HepG2 (cell line): ENCODE data around the gene EFCAB11. TPM values are rescaled to one million over a fixed set of nuclear protein-coding genes. Genes with fewer than 3 reads are reported as not detected.

Experiments used
- ATF2 ChIP-seq: sonication (generic); formaldehyde crosslinking; IDR thresholded peaks from 2 replicates; pipeline ENCODE4 v1.4.0; 2020; ENCODE audit warnings: missing genetic modification reagents
- ETV5 ChIP-seq: IDR thresholded peaks from 2 replicates; pipeline ENCODE4 v1.6.1; 2018; ENCODE audit warnings: missing biosample characterization, missing genetic modification reagents, inconsistent platforms, borderline replicate concordance
- IKZF1 ChIP-seq: fragments of 450-650 bp; IDR thresholded peaks from 2 replicates; pipeline ENCODE4 v1.7.1; 2016
- IRX3 ChIP-seq: sonication (generic); formaldehyde crosslinking; IDR thresholded peaks from 2 replicates; pipeline ENCODE4 v1.8.1; 2023; ENCODE audit warnings: mild to moderate bottlenecking, low read depth, missing genetic modification reagents, borderline replicate concordance
- KLF13 ChIP-seq: sonication (generic); formaldehyde crosslinking; IDR thresholded peaks from 2 replicates; pipeline ENCODE4 v1.4.0; 2020; ENCODE audit warnings: mild to moderate bottlenecking, missing genetic modification reagents
- NFE2 ChIP-seq: sonication (generic); formaldehyde crosslinking; IDR thresholded peaks from 2 replicates; pipeline ENCODE4 v1.4.0; 2020; ENCODE audit warnings: missing genetic modification reagents
- PRDM10 ChIP-seq: sonication (generic); formaldehyde crosslinking; IDR thresholded peaks from 2 replicates; pipeline ENCODE4 v1.4.0; 2020; ENCODE audit warnings: low read depth, missing genetic modification reagents
- RBM39 ChIP-seq: fragments of 200-400 bp; formaldehyde crosslinking; IDR thresholded peaks from one replicate; pipeline ENCODE4 v1.6.1; 2018; ENCODE audit warnings: antibody characterized with exemption, mild to moderate bottlenecking, low read depth, low read length; ENCODE audit not compliant: poor library complexity, severe bottlenecking
- REXO4 ChIP-seq: sonication (generic); formaldehyde crosslinking; IDR thresholded peaks from 2 replicates; pipeline ENCODE4 v1.8.0; 2022; ENCODE audit warnings: missing genetic modification reagents, mild to moderate bottlenecking, borderline replicate concordance
- U2AF2 ChIP-seq: fragments of 200-400 bp; formaldehyde crosslinking; IDR thresholded peaks from 2 replicates; pipeline ENCODE4 v1.6.1; 2017; ENCODE audit warnings: low read depth, mild to moderate bottlenecking, low read length
- ZBTB1 ChIP-seq: sonication (generic); formaldehyde crosslinking; IDR thresholded peaks from 2 replicates; pipeline ENCODE4 v1.4.0; 2020; ENCODE audit warnings: missing genetic modification reagents, borderline replicate concordance
- ZBTB39 ChIP-seq: sonication (generic); formaldehyde crosslinking; IDR thresholded peaks from 2 replicates; pipeline ENCODE4 v1.5.0; 2020; ENCODE audit warnings: missing genetic modification reagents
- ZNF264 ChIP-seq: sonication (generic); formaldehyde crosslinking; IDR thresholded peaks from 2 replicates; pipeline ENCODE4 v1.4.0; 2020; ENCODE audit warnings: missing genetic modification reagents
- ZNF275 ChIP-seq: sonication (generic); formaldehyde crosslinking; IDR thresholded peaks from 2 replicates; pipeline ENCODE4 v1.8.0; 2022; ENCODE audit warnings: missing genetic modification reagents, mild to moderate bottlenecking, inconsistent platforms, borderline replicate concordance
- ZNF496 ChIP-seq: sonication (generic); formaldehyde crosslinking; IDR thresholded peaks from 2 replicates; pipeline ENCODE4 v1.8.1; 2023; ENCODE audit warnings: mild to moderate bottlenecking, moderate library complexity, missing genetic modification reagents; ENCODE audit not compliant: insufficient replicate concordance
- ZNF562 ChIP-seq: sonication (generic); formaldehyde crosslinking; IDR thresholded peaks from 2 replicates; pipeline ENCODE4 v1.8.0; 2022; ENCODE audit warnings: missing genetic modification reagents, borderline replicate concordance
- ZNF569 ChIP-seq: sonication (generic); formaldehyde crosslinking; IDR thresholded peaks from 2 replicates; pipeline ENCODE4 v1.5.0; 2020; ENCODE audit warnings: mild to moderate bottlenecking, missing genetic modification reagents, moderate library complexity, borderline replicate concordance
- ZNF572 ChIP-seq: sonication (generic); formaldehyde crosslinking; IDR thresholded peaks from 2 replicates; pipeline ENCODE4 v1.5.1; 2020; ENCODE audit warnings: mild to moderate bottlenecking, missing genetic modification reagents
- ZNF766 ChIP-seq: sonication (generic); formaldehyde crosslinking; IDR thresholded peaks from 2 replicates; pipeline ENCODE4 v1.5.0; 2020; ENCODE audit warnings: missing genetic modification reagents, borderline replicate concordance
- ZNF772 ChIP-seq: sonication (generic); formaldehyde crosslinking; IDR thresholded peaks from 2 replicates; pipeline ENCODE4 v1.5.0; 2020; ENCODE audit warnings: mild to moderate bottlenecking, missing genetic modification reagents
- ZNF878 ChIP-seq: sonication (generic); formaldehyde crosslinking; IDR thresholded peaks from 2 replicates; pipeline ENCODE4 v1.8.1; 2023; ENCODE audit warnings: mild to moderate bottlenecking, missing genetic modification reagents, moderate library complexity
- polyA plus RNA-seq, 8 experiments: library from polyadenylated mRNA; depleted of rRNA in 3 of 8; stranded (reverse) in 7 of 8; unstranded in 1 of 8; fragments of >200 nt; fragmentation: Illumina TruSeq in 4 of 8; extraction: Trizol in 4 of 8; gene quantifications; 2 replicates each; pipeline versions ENCODE4 v1.2.1 to v1.2.3, GENCODE V29; 2011 to 2016; ENCODE audit warnings: low read depth in 4 of 8, missing spikeins in 1 of 8, mixed read lengths in 1 of 8; ENCODE audit not compliant: insufficient read depth in 1 of 8
- total RNA-seq, 5 experiments: library from RNA; depleted of rRNA; stranded (reverse); fragments of >200 nt; fragmentation: Illumina TruSeq; extraction: Trizol; gene quantifications; 2 replicates each; pipeline ENCODE4 v1.2.3, GENCODE V29; 2016; ENCODE audit warnings: low read depth in 1 of 5

EFCAB11 gene
- total and polyA plus RNA-seq, 2 of the 13 experiments (the other 11 are each of a cell fraction or from before 2014, with no cell fraction given) = 8.2 to 31.5 TPM

GRCh38 chr14:89911010-89911919, 43.3 kb downstream of the EFCAB11 start (continued):
- TF ChIP-seq ZBTB39 = no peak
- TF ChIP-seq ZNF496 (CRISPR knock-in tag) = no peak
- TF ChIP-seq RBM39 = no peak
- TF ChIP-seq KLF13 = no peak
- TF ChIP-seq ETV5 (CRISPR knock-in tag) = no peak
- no peak for TF ChIP-seq PRDM10 (CRISPR knock-in tag)
- TF ChIP-seq U2AF2 = no peak
- no peak for TF ChIP-seq NFE2 (CRISPR knock-in tag)
- no peak for TF ChIP-seq ZNF572
- no peak for TF ChIP-seq ZNF766 (CRISPR knock-in tag)
- TF ChIP-seq ATF2 = no peak
- no peak for TF ChIP-seq IKZF1
- no peak for TF ChIP-seq REXO4 (CRISPR knock-in tag)
- no peak for TF ChIP-seq ZBTB1 (CRISPR knock-in tag)
- no peak for TF ChIP-seq ZNF264 (CRISPR knock-in tag)
- TF ChIP-seq ZNF569 (CRISPR knock-in tag) = no peak
- no peak for TF ChIP-seq ZNF772
- TF ChIP-seq IRX3 (CRISPR knock-in tag) = no peak
- no peak for TF ChIP-seq ZNF275 (CRISPR knock-in tag)
- TF ChIP-seq ZNF878 = no peak
- TF ChIP-seq ZNF562 = no peak
